Endodermal cell (in vitro differentiated cells): ENCODE measurements around the gene SSNA1. TPM values are rescaled to one million over a fixed set of nuclear protein-coding genes. Genes with fewer than 3 reads are reported as not detected.

ENCODE experiments used
- DNase-seq: peaks from one replicate; pipeline ENCODE4 v3.0.0-alpha.2; 2017
- H3K27ac ChIP-seq: 2 replicates; pipeline ENCODE4 v1.5.1; 2013; ENCODE audit warnings: mild to moderate bottlenecking, low read depth, low read length, moderate library complexity
- H3K27me3 ChIP-seq: 2 replicates; pipeline ENCODE4 v1.6.1; 2013; ENCODE audit warnings: mild to moderate bottlenecking, low read length, moderate library complexity; ENCODE audit not compliant: insufficient read depth, control insufficient read depth, poor library complexity, severe bottlenecking
- H3K36me3 ChIP-seq: 2 replicates; pipeline ENCODE4 v1.7.0; 2013; ENCODE audit warnings: mild to moderate bottlenecking, low read length, moderate library complexity; ENCODE audit not compliant: control insufficient read depth, insufficient read depth
- H3K4me1 ChIP-seq: one replicate; pipeline ENCODE4 v1.7.0; 2013; ENCODE audit warnings: low read length; ENCODE audit not compliant: control insufficient read depth, insufficient read depth
- H3K4me3 ChIP-seq: 2 replicates; pipeline ENCODE4 v1.5.1; 2013; ENCODE audit warnings: mild to moderate bottlenecking, low read length, moderate library complexity
- H3K9ac ChIP-seq: 2 replicates; pipeline ENCODE4 v1.6.1; 2013; ENCODE audit warnings: mild to moderate bottlenecking, low read length, moderate library complexity; ENCODE audit not compliant: poor library complexity, severe bottlenecking; ENCODE audit errors: extremely low read depth
- H3K9me3 ChIP-seq: 2 replicates; pipeline ENCODE4 v1.6.1; 2013; ENCODE audit warnings: mild to moderate bottlenecking, low read length, moderate library complexity; ENCODE audit not compliant: control insufficient read depth
- H3K27ac Mint-ChIP-seq: 2 replicates; pipeline ENCODE4 v1.8.0; 2020; ENCODE audit warnings: mixed read lengths
- H3K27me3 Mint-ChIP-seq: 2 replicates; pipeline ENCODE4 v1.8.0; 2021; ENCODE audit warnings: mild to moderate bottlenecking, mixed read lengths; ENCODE audit not compliant: insufficient read depth
- H3K36me3 Mint-ChIP-seq: 2 replicates; pipeline ENCODE4 v1.8.0; 2020; ENCODE audit warnings: low read depth, mixed read lengths
- H3K4me1 Mint-ChIP-seq: 2 replicates; pipeline ENCODE4 v1.8.0; 2020; ENCODE audit warnings: mixed read lengths
- H3K4me3 Mint-ChIP-seq: 2 replicates; pipeline ENCODE4 v1.8.0; 2020; ENCODE audit warnings: mild to moderate bottlenecking, moderate library complexity, mixed read lengths
- H3K9me3 Mint-ChIP-seq: 2 replicates; pipeline ENCODE4 v1.8.0; 2020; ENCODE audit warnings: mild to moderate bottlenecking, mixed read lengths
- CTCF ChIP-seq: fragments of 200-600 bp; sonication (generic); conservative IDR thresholded peaks from 2 replicates; pipeline ENCODE4 v1.5.0; 2021; ENCODE audit warnings: antibody characterized with exemption, mild to moderate bottlenecking
- whole genome bisulfite sequencing, 2 experiments: methylation state at CpG; one replicate each; pipeline versions ENCODE4 v1.1.5 to v1.1.7; 2013; ENCODE audit warnings: missing lambda C conversion rate in 2 of 2, mixed read lengths in 1 of 2; ENCODE audit not compliant: insufficient coverage in 1 of 2, insufficient read length in 1 of 2; 5-methylcytosine and 5-hydroxymethylcytosine counted together
- total RNA-seq, 2 donors: library from RNA; stranded (reverse); fragmentation: NEBNext Ultra II Directional in 1 of 2; extraction: Animal tissue kit (Norgen Biotek cat#: 25700) in 1 of 2; gene quantifications; 2 replicates in 1 of 2; 3 replicates in 1 of 2; pipeline ENCODE4 v1.2.1, GENCODE V29; 2021

SSNA1 gene
- total RNA-seq, 2 donors from 2014 or later = 66.5 to 67.7 TPM

GRCh38 chr9:137152844-137153405 lies 35.6 kb upstream of the SSNA1 start:
- H3K36me3 Mint-ChIP-seq = no peaks in the 10 kb centered on the region

GRCh38 chr9:137156567-137157375 lies 31.7 kb upstream of the SSNA1 start:
- Histone ChIP-seq H3K27ac (no peak overlapping the region), H3K27me3 (peaks cover 74% of the 10 kb centered on the region), H3K4me3 (no peak overlapping the region), H3K9me3 (no peaks in the 10 kb centered on the region), H3K4me1 (no peaks in the 10 kb centered on the region), H3K9ac (no peak overlapping the region), H3K36me3 (no peaks in the 10 kb centered on the region)
- peaks cover 71% of the 10 kb centered on the region for H3K27me3 Mint-ChIP-seq
- H3K4me1 Mint-ChIP-seq = no peaks in the 10 kb centered on the region
- no peaks in the 10 kb centered on the region for H3K9me3 Mint-ChIP-seq
- WGBS, 2 experiments = 55 to 59% methylated on average over 29 to 65 of the region's 65 CpGs
- TF ChIP-seq CTCF = no peak
- H3K4me3 Mint-ChIP-seq = no peak overlapping the region
- H3K27ac Mint-ChIP-seq = no peak overlapping the region
- DNase-seq = peak; percentile 82
- no peaks in the 10 kb centered on the region for H3K36me3 Mint-ChIP-seq

More at GRCh38 chr9:137152844-137153405, 35.6 kb upstream of the SSNA1 start:
- Mint-ChIP-seq H3K4me3 (no peak overlapping the region), H3K4me1 (no peaks in the 10 kb centered on the region), H3K9me3 (no peaks in the 10 kb centered on the region), H3K27me3 (peaks cover 42% of the 10 kb centered on the region), H3K27ac (no peak overlapping the region)
- H3K27ac ChIP-seq = no peak overlapping the region
- no peak for DNase-seq
- peaks cover 35% of the 10 kb centered on the region for H3K27me3 ChIP-seq
- no peaks in the 10 kb centered on the region for H3K9me3 ChIP-seq
- no peak overlapping the region for H3K9ac ChIP-seq
- H3K4me3 ChIP-seq = no peak overlapping the region
- 81 to 88% methylated on average over 6 to 7 of the region's 7 CpGs for WGBS, 2 experiments
- TF ChIP-seq CTCF = no peak
- H3K4me1 ChIP-seq = no peaks in the 10 kb centered on the region
- H3K36me3 ChIP-seq = no peaks in the 10 kb centered on the region

GRCh38 chr9:137157618-137158415 lies 30.7 kb upstream of the SSNA1 start:
- DNase-seq = no peak
- no peak overlapping the region for H3K27ac ChIP-seq
- no peaks in the 10 kb centered on the region for H3K36me3 ChIP-seq
- Mint-ChIP-seq H3K4me3 (no peak overlapping the region), H3K4me1 (no peaks in the 10 kb centered on the region), H3K36me3 (no peaks in the 10 kb centered on the region), H3K27ac (no peak overlapping the region), H3K27me3 (peaks cover 81% of the 10 kb centered on the region), H3K9me3 (no peaks in the 10 kb centered on the region)
- WGBS, 2 experiments = 67 to 76% methylated on average over 17 to 19 of the region's 19 CpGs
- no peak for TF ChIP-seq CTCF
- no peaks in the 10 kb centered on the region for H3K9me3 ChIP-seq
- peaks cover 79% of the 10 kb centered on the region for H3K27me3 ChIP-seq
- H3K9ac ChIP-seq = no peak overlapping the region
- H3K4me1 ChIP-seq = no peaks in the 10 kb centered on the region
- H3K4me3 ChIP-seq = no peak overlapping the region
